ENCODE results near the gene HSD17B13.
"Not testable (repeated sequence)": the region's sequence is repeated elsewhere in the genome, so short reads cannot be mapped to it uniquely, and the experiment has no call there.

- TF ChIP-seq FOSL2 (IDR thresholded peaks at IDR 0.05; ENCODE audit: borderline replicate concordance, low read depth); PBX3 (IDR thresholded peaks at IDR 0.05); CTCF (IDR thresholded peaks at IDR 0.05); MEF2A (IDR thresholded peaks at IDR 0.05; ENCODE audit: borderline replicate concordance, low read depth); MXI1 (IDR thresholded peaks at IDR 0.05; ENCODE audit: low read depth, low read length); CHD2 (IDR thresholded peaks at IDR 0.05; ENCODE audit: low read length, partially characterized antibody); POLR2AphosphoS5 (IDR thresholded peaks at IDR 0.05; ENCODE audit: low read depth, low read length); RFX5 (IDR thresholded peaks at IDR 0.05; ENCODE audit: low read length); EZH2phosphoT487 (IDR thresholded peaks at IDR 0.05; ENCODE audit: borderline replicate concordance, low read depth); GATA2 (CRISPR knock-in tag; IDR thresholded peaks at IDR 0.05): not testable (repeated sequence)
- TF ChIP-seq, protein P1, sequence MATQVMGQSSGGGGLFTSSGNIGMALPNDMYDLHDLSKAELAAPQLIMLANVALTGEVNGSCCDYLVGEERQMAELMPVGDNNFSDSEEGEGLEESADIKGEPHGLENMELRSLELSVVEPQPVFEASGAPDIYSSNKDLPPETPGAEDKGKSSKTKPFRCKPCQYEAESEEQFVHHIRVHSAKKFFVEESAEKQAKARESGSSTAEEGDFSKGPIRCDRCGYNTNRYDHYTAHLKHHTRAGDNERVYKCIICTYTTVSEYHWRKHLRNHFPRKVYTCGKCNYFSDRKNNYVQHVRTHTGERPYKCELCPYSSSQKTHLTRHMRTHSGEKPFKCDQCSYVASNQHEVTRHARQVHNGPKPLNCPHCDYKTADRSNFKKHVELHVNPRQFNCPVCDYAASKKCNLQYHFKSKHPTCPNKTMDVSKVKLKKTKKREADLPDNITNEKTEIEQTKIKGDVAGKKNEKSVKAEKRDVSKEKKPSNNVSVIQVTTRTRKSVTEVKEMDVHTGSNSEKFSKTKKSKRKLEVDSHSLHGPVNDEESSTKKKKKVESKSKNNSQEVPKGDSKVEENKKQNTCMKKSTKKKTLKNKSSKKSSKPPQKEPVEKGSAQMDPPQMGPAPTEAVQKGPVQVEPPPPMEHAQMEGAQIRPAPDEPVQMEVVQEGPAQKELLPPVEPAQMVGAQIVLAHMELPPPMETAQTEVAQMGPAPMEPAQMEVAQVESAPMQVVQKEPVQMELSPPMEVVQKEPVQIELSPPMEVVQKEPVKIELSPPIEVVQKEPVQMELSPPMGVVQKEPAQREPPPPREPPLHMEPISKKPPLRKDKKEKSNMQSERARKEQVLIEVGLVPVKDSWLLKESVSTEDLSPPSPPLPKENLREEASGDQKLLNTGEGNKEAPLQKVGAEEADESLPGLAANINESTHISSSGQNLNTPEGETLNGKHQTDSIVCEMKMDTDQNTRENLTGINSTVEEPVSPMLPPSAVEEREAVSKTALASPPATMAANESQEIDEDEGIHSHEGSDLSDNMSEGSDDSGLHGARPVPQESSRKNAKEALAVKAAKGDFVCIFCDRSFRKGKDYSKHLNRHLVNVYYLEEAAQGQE (IDR thresholded peaks at IDR 0.05; ENCODE audit: low read depth, low read length): not testable (repeated sequence)
- TF ChIP-seq, protein P2, sequence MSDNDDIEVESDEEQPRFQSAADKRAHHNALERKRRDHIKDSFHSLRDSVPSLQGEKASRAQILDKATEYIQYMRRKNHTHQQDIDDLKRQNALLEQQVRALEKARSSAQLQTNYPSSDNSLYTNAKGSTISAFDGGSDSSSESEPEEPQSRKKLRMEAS (IDR thresholded peaks at IDR 0.05; ENCODE audit: low read depth): not testable (repeated sequence)
These were observed 7.7 kb downstream of the HSD17B13 start for GRCh38 chr4:87315000-87315399.
